NB4 (cell line): ENCODE results near the gene COL8A1.

ENCODE experiments used
- DNase-seq: peaks from one replicate; pipeline ENCODE4 v3.0.0; 2010; ENCODE audit warnings: low read depth
- H3K4me3 ChIP-seq: one replicate; pipeline ENCODE4 v1.5.1; 2011; ENCODE audit warnings: mild to moderate bottlenecking, low read depth, low read length, moderate library complexity
- CTCF ChIP-seq: IDR thresholded peaks from one replicate; pipeline ENCODE4 v1.5.1; 2012; ENCODE audit warnings: low read depth, low read length
- MAX ChIP-seq: IDR thresholded peaks from 2 replicates; pipeline ENCODE4 v1.6.1; 2011; ENCODE audit warnings: low read depth, low read length
- MYC ChIP-seq: IDR thresholded peaks from 2 replicates; pipeline ENCODE4 v1.6.1; 2011; ENCODE audit warnings: low read depth, low read length
- POLR2A ChIP-seq: IDR thresholded peaks from 2 replicates; pipeline ENCODE4 v1.6.1; 2011; ENCODE audit warnings: mild to moderate bottlenecking; ENCODE audit not compliant: insufficient read length; ENCODE audit errors: extremely low read depth

COL8A1 gene

GRCh38 chr3:99614768-99615167 lies 23.6 kb upstream of the COL8A1 start:
- no peak overlapping the region for H3K4me3 ChIP-seq
- TF ChIP-seq POLR2A (no peak), MAX (no peak), MYC (no peak), CTCF (no peak)
- DNase-seq: no peak

GRCh38 chr3:99620077-99620767 lies 18.2 kb upstream of the COL8A1 start:
- no peak for DNase-seq
- TF ChIP-seq MYC (no peak), MAX (no peak), CTCF (no peak), POLR2A (no peak)
- H3K4me3 ChIP-seq: no peak overlapping the region

- TF ChIP-seq MYC (no peak), POLR2A (no peak), MAX (no peak), CTCF (no peak)
- no peak overlapping the region for H3K4me3 ChIP-seq
- DNase-seq: no peak
Observed at GRCh38 chr3:99620976-99621375, 17.4 kb upstream of the COL8A1 start.

- no peak for TF ChIP-seq MYC
- TF ChIP-seq MAX: no peak
- no peak for TF ChIP-seq CTCF
- TF ChIP-seq POLR2A: no peak
- DNase-seq: no peak
- no peak overlapping the region for H3K4me3 ChIP-seq
Observed at GRCh38 chr3:99624496-99625236, 13.7 kb upstream of the COL8A1 start.

- no peak overlapping the region for H3K4me3 ChIP-seq
- no peak for DNase-seq
- TF ChIP-seq MAX: no peak
- TF ChIP-seq POLR2A: no peak
- no peak for TF ChIP-seq CTCF
Observed at GRCh38 chr3:99625237-99625622, 13.2 kb upstream of the COL8A1 start.
